GM21515 (cell line): Measurements from ENCODE around the gene GPR158.

Experiments
- ATAC-seq: cut with Tn5 transposase; IDR thresholded peaks from one replicate; pipeline ENCODE4 v1.9.1; 2021; ENCODE audit not compliant: unreplicated experiment

Gene GPR158

GRCh38 chr10:25492680-25493079, 317.9 kb downstream of the GPR158 start:
- ATAC-seq, result no peak

DNA sequence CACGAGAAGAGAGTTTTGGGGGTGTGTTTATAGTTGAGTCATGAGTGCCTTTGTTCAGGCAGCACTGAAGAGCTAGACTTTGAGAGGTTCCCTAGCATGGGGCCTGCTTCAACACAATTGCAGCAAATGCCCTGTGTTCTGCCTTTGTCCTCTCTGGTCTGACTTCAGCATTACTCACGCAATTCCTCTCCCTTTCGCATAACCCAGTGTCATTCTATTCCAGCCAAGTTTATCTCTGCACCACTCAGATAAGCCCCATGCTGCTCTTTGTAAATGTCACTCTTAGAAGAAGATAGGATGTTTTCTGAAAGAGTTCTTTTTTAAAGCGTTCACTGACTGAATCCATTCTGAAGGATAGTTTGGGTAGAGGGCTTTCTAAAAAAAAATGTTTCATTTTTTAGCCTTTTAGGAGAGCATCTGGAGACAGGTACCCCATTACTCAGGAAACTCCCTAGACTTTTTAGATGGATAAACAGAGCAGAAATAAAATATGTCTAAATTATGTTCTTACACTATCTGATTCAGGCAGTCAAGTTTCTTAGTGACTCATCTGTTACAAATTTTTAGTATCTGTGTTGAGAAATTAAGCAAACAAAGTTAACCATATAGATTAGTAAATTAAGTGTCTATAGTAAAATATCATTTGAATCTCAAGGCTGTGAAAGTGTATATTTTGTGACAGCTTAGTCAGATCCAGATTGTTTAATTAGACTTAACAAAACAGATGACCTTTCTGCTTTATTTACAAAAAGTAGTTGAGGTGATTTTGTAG, 318.5 kb downstream of the GPR158 start:
- no peak for ATAC-seq

DNA sequence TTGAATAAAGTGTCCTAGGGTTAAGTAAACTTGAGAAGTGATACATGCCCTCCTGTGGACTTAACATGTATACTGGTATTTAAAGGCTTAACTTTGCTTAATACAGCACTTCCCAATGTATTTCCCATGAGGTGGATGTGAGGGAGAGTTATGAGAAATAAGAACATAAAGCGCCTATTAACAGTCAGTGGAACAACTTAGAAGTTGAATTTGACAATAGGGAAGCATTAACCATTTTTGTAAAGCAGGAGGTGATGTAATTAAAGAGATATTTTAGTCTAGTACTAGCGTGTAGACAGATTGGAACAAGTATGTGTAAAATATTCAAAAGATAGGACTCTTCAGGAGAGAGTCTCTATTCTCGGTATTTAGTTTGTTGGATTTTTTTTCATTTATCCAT, 322.4 kb downstream of the GPR158 start:
- no peak for ATAC-seq

DNA sequence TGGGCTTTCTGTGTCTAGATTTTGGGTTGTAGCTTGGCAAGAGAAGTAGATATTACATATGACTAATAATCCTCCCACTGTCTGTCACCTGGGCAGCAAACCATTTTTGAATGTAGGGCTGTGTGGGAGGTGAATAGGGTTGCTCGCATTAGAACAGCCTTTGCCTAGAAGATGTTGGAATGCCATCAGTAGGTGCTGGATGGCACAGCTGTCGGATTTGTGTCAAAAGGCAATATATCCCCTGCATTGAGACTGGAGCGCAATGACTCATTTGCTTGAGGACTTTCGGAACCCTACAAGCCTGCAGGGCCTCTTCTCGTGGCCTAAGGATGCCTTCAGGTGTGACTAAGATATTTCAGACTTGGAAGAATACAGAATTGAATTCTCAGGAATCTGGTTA, 323.8 kb downstream of the GPR158 start:
- no peak for ATAC-seq

DNA sequence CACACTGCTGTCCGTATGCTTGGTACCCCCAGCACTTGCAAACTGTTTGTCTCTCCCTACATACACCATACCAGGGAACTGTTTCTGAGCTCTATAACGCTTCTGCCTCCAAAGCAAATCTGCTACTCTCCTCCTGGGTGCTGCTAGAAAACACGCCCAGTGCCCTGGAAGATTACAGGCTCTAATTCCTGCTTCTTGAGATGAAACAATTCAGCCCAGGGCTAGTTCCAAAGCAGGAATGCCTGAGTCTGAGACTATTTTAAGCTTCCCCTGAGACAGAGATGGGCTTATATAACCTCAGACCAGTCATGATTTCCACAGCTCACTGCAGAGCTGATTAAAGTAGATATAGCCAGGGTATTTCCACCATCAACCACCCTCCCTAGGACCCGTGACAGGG, 327.1 kb downstream of the GPR158 start:
- ATAC-seq, result no peak

GRCh38 chr10:25502453-25502852, 327.7 kb downstream of the GPR158 start:
- ATAC-seq, result no peak

DNA sequence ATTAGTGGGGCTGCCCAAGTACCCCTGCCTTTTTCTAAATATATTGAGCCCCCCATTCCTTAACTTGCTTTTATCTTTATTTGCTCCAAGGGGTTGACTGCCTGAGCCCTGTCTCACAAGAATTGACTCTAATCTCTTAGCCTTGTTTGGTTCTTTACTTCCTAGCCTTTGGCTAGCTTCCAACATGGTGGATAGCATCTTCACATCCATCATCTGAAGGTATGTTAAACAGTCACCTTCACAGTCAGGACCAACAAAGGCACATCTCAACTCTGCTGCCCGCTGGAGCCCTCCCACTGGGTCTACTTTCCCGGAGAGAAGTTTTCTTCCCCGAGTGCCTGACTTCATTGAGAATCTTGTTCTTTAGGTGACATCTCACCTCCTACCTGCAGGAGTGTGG, 329.5 kb downstream of the GPR158 start:
- no peak for ATAC-seq

DNA sequence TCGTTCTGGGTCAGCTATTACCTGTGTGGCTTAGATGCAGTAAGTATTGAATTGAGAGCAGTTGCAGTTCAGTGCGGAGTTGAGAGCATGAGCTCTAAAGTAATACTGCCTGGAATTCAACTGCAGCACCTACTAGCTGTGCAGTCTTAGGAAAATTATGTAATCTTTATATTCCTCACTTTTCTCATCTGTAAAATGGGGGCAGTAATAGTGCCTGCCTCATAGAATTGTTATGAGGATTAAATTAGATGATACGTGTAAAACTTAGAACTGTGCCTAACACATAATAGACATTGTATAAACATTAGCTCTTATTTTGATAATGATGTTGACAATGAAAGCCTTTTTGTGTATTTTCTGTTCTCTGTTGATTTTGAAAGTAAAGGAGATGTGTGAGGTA, 330.0 kb downstream of the GPR158 start:
- ATAC-seq, result no peak

DNA sequence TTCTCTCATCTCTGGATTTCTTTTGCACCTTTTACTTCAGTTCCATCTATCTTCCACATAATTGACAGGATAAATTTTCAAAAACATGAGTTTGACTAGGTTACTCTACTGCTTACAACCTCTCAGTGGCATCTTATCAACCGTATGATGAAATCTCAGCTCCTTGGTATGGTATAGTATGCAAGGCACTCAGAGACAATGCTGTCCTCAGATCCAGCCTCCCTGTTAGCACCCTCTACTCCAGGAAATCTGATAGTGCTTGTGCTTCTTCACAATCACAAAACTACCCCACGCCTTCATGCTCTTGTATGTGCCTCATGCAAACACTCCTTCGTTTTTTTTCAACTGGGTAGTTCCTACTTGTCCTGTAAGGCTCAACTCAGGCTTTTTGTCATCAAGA, 330.7 kb downstream of the GPR158 start:
- no peak for ATAC-seq

DNA sequence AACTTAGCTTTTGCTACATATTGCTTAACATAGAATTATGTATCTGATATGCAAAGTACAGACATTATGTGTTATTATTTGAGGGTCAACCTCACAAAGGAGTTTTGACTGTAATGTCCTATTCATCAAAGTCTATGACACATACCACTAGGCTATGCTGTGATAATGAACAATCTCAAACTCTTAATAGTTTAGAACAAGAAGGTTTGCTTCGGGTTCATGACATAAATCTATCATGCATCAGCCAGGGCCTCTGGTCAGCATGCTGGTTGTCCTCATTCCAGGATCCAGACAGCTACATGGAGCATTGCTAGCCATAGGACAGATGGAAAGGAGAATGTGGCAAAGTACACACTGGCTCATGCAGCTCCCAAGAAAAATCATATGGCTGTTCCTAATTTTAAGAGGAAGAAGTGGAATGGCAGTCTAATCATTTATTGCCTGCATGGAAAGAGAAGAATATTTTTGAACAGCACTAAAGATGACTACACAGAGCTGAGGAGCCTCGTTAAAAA, 332.1 kb downstream of the GPR158 start:
- ATAC-seq, result no peak

- ATAC-seq, result no peak
Observed at GRCh38 chr10:25508112-25508815, 333.5 kb downstream of the GPR158 start.

DNA sequence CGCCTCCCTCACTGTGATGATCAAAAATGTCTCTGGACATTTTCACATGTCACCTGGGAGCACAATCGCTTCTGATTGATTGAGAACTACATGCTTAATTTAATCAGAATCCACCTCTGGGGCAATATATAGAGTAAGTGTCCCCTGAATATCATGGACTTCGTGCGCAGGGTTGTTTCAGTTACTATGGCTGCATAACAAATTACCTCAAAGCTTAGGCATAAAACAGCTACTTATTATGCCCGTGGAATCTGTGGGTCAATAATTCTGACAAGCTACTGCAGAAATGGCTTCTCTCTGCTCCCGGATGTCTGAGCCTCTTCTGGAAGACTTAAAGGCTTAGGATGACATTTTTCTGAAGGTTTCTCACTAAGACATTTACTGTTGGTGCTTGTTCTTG, 334.4 kb downstream of the GPR158 start:
- no peak for ATAC-seq

- no peak for ATAC-seq
Observed at GRCh38 chr10:25522294-25522693, 347.5 kb downstream of the GPR158 start.

DNA sequence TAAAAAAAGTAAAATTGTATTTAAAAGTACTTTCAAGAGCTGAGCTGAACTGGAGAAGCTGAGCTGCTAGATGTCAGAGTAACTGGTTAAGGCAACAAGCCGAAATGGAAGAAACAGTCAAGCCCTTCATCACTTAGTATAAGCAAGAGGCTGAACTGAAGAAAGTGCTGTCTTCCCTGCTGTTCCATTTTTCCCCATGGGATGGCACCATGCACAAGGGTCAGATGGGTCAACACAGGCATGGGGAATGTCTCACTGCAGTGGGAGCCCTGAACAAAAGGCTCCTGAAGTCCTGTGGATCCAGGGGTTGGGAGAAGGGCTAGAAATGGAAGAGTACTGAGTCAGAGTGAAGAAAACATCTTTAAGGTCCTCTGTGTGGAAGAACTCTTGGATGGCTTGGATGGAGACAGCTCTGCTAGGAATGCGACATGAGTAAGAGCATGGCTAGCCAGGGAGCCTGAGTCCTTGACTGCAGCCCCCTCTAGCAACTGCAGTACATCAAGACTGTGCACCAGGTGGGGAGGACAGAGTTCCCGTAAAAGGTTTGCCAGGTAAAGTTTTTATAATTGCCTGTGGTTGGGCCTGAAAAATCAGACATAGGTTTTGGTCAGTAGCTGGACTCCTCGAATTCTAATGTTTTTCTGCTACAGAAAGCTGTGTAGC, 348.3 kb downstream of the GPR158 start:
- no peak for ATAC-seq

DNA sequence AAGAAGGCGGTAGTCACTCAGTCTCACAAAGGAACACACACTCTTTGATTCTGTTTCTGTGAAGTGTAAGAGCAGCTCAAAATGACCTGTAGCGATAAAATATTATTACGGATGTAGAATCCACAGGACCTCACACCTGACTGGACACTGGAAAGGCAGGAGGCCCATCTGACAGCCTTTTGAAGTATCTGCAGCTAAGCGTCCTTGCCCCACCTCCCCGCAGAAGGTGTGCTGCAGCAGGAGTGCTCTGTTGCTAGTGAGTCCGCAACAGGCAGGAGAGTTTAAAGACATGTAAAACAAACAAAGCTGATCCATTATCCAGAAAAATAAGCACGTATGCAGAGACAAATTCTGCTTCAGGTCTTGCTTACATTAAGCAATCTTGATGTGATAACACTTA, 355.5 kb downstream of the GPR158 start:
- no peak for ATAC-seq

DNA sequence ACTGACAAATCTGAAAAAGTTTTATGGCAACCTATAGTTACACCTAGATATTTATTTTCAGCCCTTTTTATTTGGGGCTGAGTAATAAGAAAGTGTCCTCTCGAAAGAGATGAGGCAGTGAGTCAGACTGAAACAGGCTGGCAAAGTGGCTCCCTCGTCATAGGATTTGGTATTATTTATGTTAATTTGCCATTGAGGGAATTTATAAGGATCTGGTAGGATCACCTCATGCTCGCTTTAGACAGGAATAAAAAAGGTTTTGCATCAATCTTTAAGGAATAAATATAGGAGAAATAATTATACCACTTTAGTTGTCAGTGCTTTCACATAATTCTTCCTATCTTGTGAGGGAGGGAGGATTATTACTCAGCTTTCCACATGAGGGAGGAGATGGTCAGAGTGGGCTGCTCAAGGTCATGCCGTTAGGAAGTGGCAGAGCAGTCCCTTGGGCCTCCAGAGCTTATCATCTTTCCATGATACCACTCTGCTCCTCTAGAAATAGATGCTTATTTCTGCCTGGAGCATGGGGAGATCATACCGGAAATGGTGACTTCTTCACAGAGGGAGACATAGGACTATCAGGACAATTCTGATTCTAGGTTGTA, 356.8 kb downstream of the GPR158 start:
- no peak for ATAC-seq

DNA sequence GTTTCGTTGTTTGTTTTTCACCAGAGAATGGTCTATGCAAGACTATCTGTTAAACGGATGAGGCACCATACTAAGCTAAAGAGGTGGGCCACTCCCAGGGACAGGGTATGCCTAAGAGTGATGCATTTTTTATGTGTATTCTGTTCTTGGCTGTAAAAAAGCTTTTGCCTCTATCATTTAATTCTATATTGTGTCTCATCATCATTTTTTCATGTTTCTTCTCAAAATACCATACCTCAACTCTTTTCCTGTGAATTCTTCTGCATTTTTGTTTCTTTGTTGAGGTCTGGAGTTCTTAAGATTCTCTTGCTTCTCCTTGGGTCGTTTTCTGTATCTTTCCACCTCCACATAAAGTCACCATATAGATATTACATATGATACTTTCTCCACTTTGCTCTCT, 357.4 kb downstream of the GPR158 start:
- no peak for ATAC-seq

DNA sequence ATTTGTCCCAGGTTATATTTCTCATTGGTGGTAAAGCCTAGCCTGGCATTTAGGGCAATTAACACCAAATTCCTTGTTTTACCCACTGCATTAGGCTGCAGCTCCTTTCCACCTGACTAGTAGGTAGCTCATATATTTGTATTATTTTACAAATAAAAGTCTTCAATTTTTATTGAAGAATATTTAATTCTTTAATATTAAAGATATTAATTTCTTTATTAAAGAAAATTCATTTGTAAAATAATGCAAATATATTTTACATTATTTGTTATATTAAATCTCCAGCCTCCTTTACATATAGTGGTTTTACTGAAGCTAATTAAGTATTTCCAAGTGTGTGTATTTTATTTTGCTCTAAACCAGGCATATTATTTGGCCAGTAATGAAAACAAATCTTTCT, 361.2 kb downstream of the GPR158 start:
- no peak for ATAC-seq

- ATAC-seq, result no peak
Observed at GRCh38 chr10:25547382-25547781, 372.6 kb downstream of the GPR158 start.

GRCh38 chr10:25552283-25552919, 377.6 kb downstream of the GPR158 start:
- no peak for ATAC-seq

DNA sequence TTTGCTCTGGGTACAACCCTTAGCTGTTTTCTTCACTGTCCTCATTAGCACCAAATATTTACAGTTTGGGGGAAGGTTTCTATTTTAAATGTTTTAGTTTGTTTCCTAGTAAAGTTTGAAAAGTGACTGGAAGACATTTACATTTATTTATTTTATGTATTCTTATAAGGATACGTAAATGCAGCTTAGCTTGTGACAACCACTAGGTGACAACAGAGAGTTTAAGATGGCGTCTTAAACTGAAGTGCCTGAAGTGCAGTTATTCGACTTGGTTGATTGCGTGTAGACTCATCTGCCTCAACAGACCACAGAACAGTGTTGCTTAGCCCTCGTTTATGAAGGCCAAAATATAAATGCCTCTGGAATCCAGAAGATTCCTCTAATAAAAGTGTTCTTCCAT, 381.1 kb downstream of the GPR158 start:
- no peak for ATAC-seq
